HG03378 (cell line): ENCODE data around the gene XDH.

Experiments used
- ATAC-seq: cut with Tn5 transposase; IDR thresholded peaks from one replicate; pipeline ENCODE4 v1.9.1; 2021; ENCODE audit warnings: mild to moderate bottlenecking, moderate library complexity; ENCODE audit not compliant: unreplicated experiment

XDH gene

GRCh38 chr2:31287654-31288053 is 126.9 kb downstream of the XDH start:
- no peak for ATAC-seq

GRCh38 chr2:31286961-31287550 is 127.5 kb downstream of the XDH start:
- ATAC-seq, result no peak

GRCh38 chr2:31286230-31286629 is 128.3 kb downstream of the XDH start:
- no peak for ATAC-seq
